Activated CD8-positive, alpha-beta memory T cell treated with anti-CD3 and anti-CD28 coated beads for 1 hour (primary cell): ENCODE results near the gene BASP1.

ENCODE experiments used
- DNase-seq, 2 donors: peaks; one replicate each; pipeline ENCODE4 v3.0.0-alpha.2; 2020; ENCODE audit warnings: low read depth in 1 of 2; ENCODE audit errors: extremely low read depth in 1 of 2

Gene BASP1

GRCh38 chr5:17221843-17222636, 4.6 kb downstream of the BASP1 start:
- no peak for DNase-seq

- DNase-seq: no peak
These were observed 5.2 kb downstream of the BASP1 start for GRCh38 chr5:17222664-17223063.

GRCh38 chr5:17223367-17224185, 6.1 kb downstream of the BASP1 start:
- DNase-seq: no peak

GRCh38 chr5:17224858-17225511, 7.6 kb downstream of the BASP1 start:
- no peak for DNase-seq

GRCh38 chr5:17225520-17225919, 8.1 kb downstream of the BASP1 start:
- no peak for DNase-seq

GRCh38 chr5:17227868-17228267, 10.4 kb downstream of the BASP1 start:
- no peak for DNase-seq

GRCh38 chr5:17228821-17229291, 11.4 kb downstream of the BASP1 start:
- no peak for DNase-seq

- DNase-seq: no peak
These were observed 11.9 kb downstream of the BASP1 start for GRCh38 chr5:17229313-17229712.

GRCh38 chr5:17230191-17230590, 12.8 kb downstream of the BASP1 start:
- DNase-seq: no peak

GRCh38 chr5:17230808-17231525, 13.5 kb downstream of the BASP1 start:
- no peak for DNase-seq

GRCh38 chr5:17232405-17232804, 15.0 kb downstream of the BASP1 start:
- no peak for DNase-seq

GRCh38 chr5:17233488-17233887, 16.1 kb downstream of the BASP1 start:
- DNase-seq: no peak

- DNase-seq: no peak
These were observed 16.9 kb downstream of the BASP1 start for GRCh38 chr5:17234374-17234773.

- no peak for DNase-seq
These were observed 18.4 kb downstream of the BASP1 start for GRCh38 chr5:17235731-17236330.

GRCh38 chr5:17238521-17239041, 21.1 kb downstream of the BASP1 start:
- no peak for DNase-seq

- DNase-seq: no peak
These were observed 22.5 kb downstream of the BASP1 start for GRCh38 chr5:17239953-17240352.

- DNase-seq: no peak
These were observed 23.1 kb downstream of the BASP1 start for GRCh38 chr5:17240487-17240886.

GRCh38 chr5:17241635-17242034, 24.2 kb downstream of the BASP1 start:
- DNase-seq: no peak

GRCh38 chr5:17243287-17244063, 26.0 kb downstream of the BASP1 start:
- DNase-seq: no peak
